HG03575 (cell line): ENCODE results near the gene NIPAL1.

Experiments
- ATAC-seq: cut with Tn5 transposase; IDR thresholded peaks from one replicate; pipeline ENCODE4 v1.9.1; 2021; ENCODE audit not compliant: unreplicated experiment, insufficient number of reproducible peaks, low FRiP score; ENCODE audit errors: extremely low read depth

Gene NIPAL1

GRCh38 chr4:48022192-48022799, 5.7 kb downstream of the NIPAL1 start:
- ATAC-seq: no peak

- no peak for ATAC-seq
Observed at GRCh38 chr4:48024522-48024921, 8.0 kb downstream of the NIPAL1 start.

- no peak for ATAC-seq
Observed at GRCh38 chr4:48025005-48025404, 8.4 kb downstream of the NIPAL1 start.

- ATAC-seq: peak; percentile 51
Observed at GRCh38 chr4:48027653-48028052, 11.1 kb downstream of the NIPAL1 start.

GRCh38 chr4:48028696-48029095, 12.1 kb downstream of the NIPAL1 start:
- peak; percentile 49 for ATAC-seq

- no peak for ATAC-seq
Observed at GRCh38 chr4:48030470-48030869, 13.9 kb downstream of the NIPAL1 start.

- ATAC-seq: no peak
Observed at GRCh38 chr4:48031802-48032525, 15.4 kb downstream of the NIPAL1 start.

- no peak for ATAC-seq
Observed at GRCh38 chr4:48032721-48033120, 16.1 kb downstream of the NIPAL1 start.

GRCh38 chr4:48033412-48033811, 16.8 kb downstream of the NIPAL1 start:
- ATAC-seq: no peak

GRCh38 chr4:48033825-48034413, 17.3 kb downstream of the NIPAL1 start:
- no peak for ATAC-seq

- no peak for ATAC-seq
Observed at GRCh38 chr4:48035952-48036351, 19.4 kb downstream of the NIPAL1 start.

- no peak for ATAC-seq
Observed at GRCh38 chr4:48037117-48037462, 20.5 kb downstream of the NIPAL1 start.

GRCh38 chr4:48038666-48039065, 22.1 kb downstream of the NIPAL1 start:
- no peak for ATAC-seq

GRCh38 chr4:48039561-48039960, 23.0 kb downstream of the NIPAL1 start:
- no peak for ATAC-seq

- no peak for ATAC-seq
Observed at GRCh38 chr4:48041535-48042137, 25.1 kb downstream of the NIPAL1 start.

- no peak for ATAC-seq
Observed at GRCh38 chr4:48042979-48043461, 26.4 kb downstream of the NIPAL1 start.

GRCh38 chr4:48043504-48043903, 26.9 kb downstream of the NIPAL1 start:
- ATAC-seq: no peak

GRCh38 chr4:48044298-48044697, 27.7 kb downstream of the NIPAL1 start:
- no peak for ATAC-seq

GRCh38 chr4:48046059-48046458, 29.5 kb downstream of the NIPAL1 start:
- ATAC-seq: no peak

- ATAC-seq: peak; percentile 97
Observed at GRCh38 chr4:48047421-48047844, 30.9 kb downstream of the NIPAL1 start.
